NOMO-1 (cell line): Measurements from ENCODE around the gene MKNK1.
A peak's percentile ranks its signal among the peaks of the same experiment; 100 is the strongest.

ENCODE experiments used
- DNase-seq, 2 experiments: peaks; one replicate each; lab custom pipeline; 2025; ENCODE audit not compliant: unreplicated experiment in 2 of 2; lab: John Stamatoyannopoulos, UW

Gene MKNK1

DNA sequence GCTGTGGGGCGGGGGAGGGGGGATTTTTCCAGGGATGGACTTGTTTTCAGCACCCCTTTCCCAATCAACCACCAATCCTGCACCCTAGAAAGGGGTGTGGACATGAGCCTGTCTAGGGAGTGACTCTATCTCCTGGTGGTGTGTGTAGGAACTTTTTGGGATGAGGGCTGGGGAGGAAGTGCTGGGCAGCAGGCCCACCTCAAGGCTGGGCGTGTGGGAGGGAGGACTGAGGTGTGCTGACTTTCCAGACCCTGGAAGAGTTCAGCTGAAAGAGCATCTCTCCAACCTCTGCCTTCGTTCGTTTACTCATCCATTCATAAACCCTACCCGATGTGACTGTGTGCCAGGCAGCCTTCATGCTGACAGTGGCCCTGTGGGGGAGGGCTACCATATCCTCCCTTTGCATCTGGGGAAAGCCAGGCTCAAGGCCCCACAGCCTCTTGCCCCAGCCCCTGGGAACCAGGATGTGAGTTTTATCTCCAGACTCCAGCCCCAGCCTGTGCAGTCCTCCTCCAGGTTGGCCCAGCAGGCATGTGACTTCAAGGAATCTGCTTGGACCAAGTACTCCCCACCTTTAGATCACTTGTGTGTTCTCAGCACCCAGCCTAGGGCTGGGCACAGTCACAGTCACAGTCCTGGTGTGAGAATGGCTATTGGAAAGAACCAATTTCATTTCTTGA, 59.4 kb downstream of the MKNK1 start:
- DNase-seq, result no peak

DNA sequence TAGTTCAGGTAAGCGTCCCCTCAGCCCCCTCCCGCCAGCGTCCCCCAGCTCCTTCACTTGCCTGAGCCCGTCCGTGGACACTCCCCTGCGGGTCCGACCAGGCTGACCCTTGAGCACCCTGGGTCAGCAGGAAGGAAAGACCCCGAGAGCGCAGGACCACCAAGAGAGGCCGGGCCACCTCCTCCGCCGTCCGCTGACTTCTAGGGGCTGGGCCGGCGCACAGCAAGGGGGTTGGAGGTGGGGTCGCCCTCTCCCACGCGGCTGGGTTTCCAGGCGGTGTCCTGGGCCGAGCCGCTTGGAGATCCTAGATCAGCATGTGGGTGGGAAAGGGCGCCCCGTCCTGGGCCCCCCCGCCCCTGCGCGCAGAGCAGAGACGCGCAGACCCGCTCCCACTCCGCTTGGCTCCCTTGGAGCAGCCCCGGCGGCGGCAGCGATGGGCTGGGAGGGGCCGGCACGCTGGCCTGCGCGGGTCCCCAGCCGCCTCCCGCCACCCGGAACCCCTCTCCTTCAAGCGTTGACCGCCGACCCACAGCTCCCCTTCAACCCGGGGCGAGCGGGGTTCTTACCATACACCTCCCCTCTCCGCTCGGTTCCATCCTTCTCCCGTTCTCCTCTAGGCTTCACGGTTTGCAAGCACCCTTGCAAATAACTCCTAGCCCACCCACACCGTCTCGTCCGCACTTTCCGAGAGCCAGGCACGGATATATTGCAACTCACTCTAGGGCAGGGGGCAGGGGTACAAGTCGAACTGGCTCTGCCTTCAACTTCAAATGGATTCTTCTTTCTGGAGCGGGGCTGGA, 60.1 kb downstream of the MKNK1 start:
- DNase-seq, result no peak

DNA sequence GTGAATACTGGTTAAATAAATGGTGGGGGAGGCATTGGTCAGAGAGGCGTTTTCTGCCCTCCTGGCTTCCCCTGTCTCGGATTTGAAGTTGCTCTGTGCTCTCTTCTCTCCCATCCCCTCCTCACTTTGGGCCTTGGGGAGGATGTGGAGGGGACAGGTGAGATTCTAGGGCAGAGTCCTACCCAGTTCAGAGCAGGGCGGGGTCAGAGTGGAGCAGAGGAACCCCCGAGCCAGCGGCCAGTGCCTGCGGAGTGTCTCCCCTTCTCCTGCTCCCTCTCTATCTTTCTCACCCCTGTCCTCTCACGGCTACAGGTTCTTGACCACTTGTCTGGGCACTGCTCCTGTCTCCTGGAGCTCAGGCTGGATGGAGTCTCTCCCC, 60.7 kb downstream of the MKNK1 start:
- DNase-seq, result no peak

DNA sequence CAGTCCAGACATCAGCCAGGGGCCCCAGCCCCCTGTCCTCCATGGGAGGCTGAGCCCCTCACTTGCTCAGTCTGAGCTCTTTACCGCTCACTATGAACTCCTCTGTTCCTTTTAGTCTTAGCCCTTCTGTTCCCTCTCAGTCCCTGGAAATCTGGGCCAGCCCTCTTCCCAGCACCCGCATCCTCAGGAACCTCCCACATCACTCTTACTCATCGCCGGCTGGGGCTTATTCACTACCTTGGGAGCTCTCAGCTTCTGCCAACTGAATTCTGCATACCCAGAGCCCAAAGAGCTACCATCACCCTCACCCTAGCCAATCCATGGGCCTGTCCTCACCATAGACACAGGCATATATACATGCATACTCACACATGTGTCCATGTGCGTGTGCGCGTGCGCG, 64.1 kb downstream of the MKNK1 start:
- no peak for DNase-seq

DNA sequence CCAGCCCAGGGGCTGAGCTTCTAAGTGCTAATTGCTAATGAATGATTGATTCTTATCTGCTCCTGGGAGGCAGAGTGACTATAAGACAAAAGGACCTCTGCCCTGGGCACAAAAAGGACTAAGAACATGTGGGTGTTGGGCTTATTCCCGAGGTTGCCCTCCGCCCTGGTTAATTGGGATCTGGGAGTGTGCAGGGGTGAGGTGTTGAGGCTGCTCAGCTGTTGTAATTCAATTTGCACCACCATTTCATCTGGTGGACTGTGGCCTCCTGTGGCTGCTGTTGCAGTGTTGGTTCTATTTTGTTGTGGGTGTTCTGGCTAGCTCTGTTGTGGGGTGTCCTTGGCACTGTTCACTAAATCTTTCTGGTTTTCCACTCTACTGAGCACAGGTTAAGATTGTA, 65.9 kb downstream of the MKNK1 start:
- DNase-seq, result no peak

DNA sequence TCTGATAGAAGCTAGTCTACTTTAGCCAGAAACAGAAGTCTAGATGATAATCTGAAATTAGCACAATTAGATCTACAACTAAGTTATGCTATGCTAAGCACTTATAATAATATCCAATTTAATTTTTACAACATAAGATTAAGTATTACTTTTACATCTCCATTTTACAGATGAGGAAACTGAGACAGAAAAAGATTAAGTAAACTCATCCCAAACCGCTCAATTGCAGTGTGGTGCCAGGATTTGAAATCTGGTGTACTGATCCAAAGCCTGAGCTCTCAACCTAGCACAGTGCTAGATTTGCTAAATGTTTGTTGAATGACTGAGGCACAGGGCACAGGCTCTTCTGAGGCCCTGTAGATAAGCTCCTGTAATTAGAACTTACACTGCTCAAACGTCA, 66.4 kb downstream of the MKNK1 start:
- DNase-seq, result no peak

DNA sequence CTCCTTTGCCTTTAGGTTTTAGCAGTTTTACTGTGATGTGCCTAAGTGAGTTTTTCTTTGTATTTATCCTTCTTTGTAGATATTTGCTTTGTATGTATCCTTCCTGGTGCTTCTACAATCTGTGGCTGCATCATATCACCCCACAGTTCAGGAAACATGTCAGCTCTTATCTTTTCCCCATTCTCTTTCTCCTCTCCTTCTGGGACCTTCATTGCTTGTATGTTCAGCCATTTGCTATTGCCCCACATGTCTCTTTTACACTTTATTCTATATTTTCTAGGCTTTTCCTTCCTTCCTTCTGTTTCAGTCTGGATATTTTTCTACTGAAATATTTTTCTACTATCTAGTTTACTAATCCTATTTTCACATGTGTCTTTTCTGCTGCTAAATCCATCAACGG, 67.5 kb downstream of the MKNK1 start:
- no peak for DNase-seq

DNA sequence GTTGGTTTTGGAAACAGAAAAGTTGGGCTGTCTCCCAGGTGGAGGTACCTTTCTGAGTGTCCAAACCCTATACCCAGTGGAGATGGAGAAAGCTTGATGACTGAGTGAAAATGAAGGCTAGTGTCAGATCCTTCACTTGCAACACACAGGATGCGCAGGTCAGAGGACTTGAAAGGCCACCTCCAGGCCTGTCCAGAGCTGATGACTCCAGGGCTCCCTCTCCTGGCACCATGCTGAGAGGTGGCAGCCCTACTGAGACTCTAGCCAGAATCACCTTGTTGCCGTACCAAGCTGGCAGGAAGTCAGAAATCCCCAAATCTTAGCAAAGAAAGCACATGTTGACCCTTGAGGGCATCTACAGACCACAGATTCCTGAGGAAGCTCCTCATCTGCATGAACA, 69.0 kb downstream of the MKNK1 start:
- peak; percentile 9 to 16 for DNase-seq

DNA sequence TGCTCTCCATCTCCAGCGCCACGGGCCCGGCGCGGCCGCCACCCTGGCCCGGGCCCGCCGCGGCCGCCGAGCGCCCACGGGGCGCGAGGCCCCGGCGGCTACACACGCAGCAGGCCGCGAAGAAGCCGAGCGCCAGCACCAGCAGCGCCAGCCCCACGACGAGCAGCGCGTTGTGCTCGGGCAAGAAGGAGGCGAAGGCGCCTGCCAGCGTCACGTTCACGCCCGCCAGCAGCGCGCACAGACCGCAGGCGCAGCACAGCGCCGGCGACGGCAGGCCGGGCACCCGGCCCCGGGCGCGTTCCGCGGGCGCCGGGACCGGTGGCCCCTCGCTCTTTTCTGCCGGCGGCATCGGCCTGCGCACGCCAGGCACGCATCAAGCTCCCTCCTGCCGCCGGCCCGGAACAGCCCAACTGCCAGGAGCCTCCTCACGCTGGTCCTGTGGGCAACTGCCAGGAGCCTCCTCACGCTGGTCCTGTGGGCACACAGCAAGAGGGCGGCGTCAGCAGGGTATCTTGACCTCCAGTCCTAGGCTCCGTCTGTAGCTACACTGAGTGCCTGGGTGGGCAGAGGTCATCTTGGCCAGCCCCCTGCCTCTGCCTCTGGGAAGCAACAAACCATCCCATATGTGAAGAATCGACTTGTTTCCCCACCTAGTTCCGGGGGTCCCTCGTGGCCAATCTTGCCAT, 70.7 kb downstream of the MKNK1 start:
- DNase-seq, result peak; percentile 14 to 28

DNA sequence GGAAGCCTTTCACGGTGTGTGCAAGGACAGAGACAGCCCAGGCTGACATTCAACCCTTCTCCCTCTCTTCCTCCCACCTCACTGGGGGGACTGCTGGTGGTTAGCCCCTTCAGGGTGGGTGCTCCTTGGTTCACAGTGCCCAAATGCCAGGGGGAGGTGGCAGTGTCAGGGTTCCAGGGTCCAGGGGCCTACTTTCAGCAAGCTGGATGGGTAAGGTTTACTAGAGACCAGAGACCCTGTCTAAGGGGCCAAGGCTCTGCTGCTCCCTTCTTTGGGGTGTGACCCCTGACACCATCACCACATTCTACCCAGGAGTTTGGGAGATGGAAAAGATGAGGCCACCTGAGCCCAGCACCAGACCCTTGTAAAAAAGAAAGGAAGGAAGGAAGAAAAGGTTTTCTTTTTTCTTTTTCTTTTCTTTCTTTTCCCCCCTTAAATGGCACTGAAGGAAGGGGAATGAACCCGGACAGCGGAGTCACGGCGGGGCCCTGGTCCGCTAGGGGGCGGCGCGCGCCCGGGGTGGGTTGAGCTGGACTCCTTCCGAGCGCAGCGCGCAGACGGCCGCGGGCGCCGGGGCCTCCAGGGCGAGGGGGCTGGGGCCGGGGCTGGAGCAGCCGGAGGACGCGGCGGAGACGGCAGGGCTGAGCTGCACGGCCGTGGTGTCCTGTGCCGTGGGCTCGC, 71.4 kb downstream of the MKNK1 start:
- peak; percentile 36 to 45 for DNase-seq

DNA sequence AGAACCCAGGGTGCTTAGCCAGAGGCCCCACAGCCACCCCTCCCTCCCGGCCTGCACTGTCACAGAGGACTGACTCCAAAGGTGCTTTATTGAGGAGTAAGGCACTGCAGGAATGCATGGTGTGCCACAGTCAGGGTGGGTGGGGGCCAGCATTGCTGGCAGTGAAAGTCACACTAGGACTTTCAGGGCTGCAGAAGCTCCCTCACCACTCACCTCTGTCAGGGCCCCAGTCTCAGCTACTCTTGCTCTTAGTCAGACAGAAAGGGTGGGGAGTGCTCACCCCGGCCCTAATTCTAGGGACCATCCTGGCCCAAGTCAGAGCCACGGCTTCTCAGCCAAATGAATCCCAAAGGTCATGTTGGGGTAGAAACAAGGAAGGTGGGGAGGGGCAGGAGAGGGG, 72.0 kb downstream of the MKNK1 start:
- DNase-seq, result no peak

DNA sequence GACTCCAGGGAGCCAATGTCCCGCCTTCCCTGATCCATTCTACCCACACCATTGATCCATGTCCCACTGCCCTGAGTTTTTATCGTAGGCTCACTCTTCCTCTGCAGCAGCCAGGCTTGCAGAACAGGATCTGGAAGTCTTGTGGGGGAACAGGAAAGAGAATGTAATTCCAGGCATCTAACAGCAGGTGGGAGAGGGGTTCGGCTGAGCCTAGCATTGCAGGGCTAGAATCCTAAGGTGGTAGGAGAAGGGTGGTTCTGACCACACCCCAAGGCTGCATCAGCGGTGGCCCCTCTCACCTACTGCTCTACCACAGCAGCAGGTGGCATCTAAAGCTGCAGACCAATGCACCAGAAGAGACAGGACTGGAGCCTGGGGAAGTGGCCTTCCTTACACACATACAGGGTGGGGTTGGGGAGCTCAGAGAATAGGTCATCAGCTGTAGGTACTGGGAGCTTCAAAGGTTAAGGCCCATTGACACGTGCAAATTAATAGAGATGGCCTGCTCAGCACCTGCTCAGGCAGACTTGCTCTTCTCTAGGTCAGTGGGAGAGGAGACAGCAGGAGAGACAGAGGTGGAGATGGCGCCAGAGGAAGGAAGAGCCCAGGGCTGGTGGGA, 73.2 kb downstream of the MKNK1 start:
- DNase-seq, result no peak

DNA sequence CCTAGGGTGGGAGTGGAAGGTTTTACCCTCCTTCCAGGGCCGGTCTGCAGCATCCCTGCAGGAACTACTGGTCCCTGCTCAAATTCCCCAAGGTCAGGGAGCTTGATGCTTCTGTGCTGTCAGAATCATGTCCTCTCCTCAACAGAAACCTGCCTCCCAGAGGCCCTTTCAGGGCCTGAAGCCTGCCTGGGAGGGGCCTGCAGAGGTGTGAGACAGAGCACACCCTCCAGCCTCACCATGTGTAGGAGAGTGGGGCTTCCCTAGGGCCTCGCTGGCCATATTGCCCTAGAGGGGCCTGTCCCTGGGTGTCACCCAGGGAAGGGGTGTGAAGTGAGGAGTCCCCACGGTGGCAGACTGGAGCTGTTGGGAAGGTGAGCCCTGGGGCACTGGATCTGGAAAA, 73.8 kb downstream of the MKNK1 start:
- no peak for DNase-seq

DNA sequence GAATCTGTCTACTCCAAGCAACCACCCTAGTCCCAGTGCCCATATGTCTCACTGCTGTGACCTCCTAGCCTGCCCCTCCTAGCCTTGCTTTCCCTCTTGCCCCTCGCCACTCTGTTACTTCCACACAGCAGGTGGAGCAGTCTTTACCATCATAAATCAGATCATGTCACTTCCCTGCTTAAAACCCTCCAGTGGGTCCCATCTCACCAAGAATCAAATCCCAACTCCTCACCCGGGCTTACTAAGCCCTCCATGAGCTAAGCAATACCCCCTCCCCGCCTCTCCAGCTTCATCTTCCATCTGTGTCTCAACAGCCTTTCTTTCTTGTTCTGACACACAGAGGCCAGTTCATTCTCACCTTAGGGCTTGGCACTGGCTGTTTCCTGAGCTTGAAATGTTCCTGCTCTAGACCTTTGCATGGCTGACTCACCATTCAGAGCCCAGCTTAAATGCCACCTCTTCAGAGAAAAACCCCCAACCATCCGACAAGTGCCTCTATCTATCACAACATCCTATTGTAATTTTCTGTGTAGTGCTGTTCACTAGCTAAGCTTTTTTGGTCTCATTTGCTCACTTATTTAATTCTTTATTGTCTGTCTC, 74.9 kb downstream of the MKNK1 start:
- DNase-seq, result no peak

DNA sequence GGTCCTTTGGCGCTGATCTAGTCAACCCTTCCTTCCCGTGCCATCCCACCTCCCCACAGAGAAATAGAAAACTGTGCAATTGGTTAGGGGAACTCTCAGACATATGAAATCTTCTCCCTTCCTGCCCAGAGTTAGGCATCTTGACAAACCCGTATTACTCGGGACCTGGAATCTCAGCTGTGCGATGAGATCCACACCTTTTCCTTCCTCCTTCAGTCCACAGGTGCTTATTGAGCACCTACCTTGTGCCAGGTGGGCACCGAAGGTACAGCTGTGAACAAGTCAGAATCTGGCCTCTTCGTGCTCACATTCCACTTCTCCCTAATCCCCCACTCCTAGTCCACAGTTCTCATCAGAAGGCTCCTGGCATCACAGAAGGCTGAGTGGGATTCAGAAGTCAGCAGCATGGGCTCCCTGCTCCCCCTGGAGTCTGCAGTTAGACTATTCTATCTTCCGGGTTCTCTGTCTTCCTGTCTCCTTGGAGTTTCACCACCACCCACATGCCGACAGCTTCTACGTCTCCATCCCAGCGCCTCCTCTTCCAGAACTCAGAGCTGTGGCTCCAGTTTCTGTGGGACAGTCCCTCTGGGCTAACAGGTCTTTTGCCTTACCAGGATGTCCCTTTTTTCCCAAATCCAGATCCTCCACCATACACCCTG, 75.6 kb downstream of the MKNK1 start:
- DNase-seq, result peak in 1 of 2 experiments; percentile 22

DNA sequence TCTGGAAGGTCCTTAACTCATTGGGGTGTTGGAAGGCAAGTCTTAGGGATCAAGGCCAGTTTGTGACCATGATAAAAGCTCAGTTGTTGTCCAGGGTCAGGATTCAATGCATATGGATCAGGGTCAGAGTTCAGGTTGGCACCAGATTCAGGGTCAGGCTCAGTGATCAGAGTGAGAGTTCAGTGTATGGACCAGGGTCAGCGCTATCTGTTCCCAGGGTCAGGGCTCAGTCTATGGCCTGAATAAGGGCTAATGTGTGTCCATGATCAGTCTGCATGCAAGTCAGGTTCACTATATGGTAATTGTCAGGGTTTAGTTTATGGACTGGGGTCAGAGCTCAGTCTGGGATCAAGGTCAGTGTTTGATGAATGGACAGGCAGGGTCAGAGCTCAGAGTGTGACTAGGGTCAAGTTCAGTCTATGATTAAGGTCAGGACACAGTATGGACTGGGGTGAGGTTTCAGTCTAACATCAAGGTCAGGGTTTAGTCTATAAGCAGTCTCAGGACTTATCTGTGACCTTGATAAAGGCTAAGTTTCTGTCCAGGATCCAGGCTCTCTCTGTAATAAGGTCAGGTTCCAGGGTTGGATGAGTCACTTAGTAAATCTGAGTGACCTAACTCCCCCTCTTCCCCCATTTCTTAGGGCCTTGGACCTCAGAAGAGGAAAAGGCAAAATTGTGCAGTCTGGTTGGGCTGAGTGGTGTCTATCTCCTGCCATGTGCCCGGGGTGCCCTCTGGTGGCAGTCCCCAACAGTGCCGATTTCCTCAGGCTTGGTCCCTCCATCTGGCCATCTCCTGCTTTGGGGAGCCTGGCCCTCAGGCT, 76.4 kb downstream of the MKNK1 start:
- peak; percentile 68 to 70 for DNase-seq

DNA sequence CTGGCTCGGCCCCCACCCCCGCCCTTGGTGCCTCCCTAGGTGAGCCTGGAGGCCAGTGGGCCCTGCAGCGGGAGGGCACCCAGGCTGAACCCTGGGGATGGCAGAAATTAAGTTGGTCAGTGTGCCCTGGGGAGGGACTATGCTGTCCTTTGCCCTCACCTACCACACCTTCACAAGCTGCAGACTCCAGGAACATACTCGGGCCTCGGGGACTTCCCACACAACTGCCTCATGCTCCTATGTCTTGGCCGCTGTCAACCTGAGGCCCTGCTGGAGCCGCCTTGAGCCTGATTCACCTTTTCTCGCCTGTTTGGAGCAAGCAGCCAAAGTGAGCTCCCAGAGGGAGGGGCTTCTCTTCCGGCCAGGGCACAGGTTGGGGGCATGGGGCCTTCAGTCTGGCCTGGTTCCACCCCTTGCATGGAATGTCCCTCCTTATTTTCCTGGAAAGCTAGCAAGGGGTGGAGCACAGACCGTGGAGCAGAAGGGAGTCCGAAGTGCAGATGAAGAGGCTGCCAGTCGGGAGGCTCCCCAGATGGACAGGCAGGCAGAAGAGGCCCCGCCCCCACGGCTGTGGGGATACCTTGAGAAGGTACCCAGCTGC, 77.3 kb downstream of the MKNK1 start:
- DNase-seq, result no peak

DNA sequence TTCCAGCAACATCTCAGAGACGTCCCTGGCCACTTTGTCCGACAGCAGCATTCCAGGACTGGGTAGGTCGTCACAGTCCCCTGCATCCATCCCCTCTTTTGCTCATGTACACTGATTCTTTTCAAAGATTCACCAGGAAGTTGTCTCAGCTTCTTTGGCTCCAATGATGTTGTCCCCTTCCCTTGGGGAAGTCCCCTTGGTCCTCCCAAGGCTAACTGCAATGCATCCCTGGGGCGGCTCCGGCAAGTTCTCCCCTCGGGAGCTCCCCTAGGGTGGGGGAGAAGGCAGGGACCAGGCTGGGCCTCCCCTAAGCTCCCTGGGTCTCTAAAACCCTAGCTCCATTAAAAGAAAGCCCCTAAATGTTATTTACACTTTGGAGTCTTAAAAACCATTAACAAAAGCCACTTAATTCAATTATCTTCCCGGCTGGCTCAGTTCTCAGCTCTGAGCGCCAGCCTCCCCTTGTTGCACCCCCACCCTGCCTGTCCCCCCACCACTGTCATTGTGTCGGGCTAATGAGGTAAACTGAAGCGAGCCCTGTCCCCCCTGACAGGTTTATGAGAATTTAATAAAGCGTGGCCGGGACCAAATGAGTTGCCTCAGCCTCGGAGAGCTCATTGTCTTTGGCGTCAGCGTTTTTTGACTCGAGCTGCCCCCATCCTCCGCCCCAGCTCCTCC, 77.9 kb downstream of the MKNK1 start:
- no peak for DNase-seq
